HG02981 (cell line): ENCODE data around the gene TCF20.

Source experiments
- ATAC-seq: cut with Tn5 transposase; IDR thresholded peaks from one replicate; pipeline ENCODE4 v1.9.1; 2021; ENCODE audit warnings: mild to moderate bottlenecking, moderate library complexity; ENCODE audit not compliant: unreplicated experiment

The TCF20 gene

DNA sequence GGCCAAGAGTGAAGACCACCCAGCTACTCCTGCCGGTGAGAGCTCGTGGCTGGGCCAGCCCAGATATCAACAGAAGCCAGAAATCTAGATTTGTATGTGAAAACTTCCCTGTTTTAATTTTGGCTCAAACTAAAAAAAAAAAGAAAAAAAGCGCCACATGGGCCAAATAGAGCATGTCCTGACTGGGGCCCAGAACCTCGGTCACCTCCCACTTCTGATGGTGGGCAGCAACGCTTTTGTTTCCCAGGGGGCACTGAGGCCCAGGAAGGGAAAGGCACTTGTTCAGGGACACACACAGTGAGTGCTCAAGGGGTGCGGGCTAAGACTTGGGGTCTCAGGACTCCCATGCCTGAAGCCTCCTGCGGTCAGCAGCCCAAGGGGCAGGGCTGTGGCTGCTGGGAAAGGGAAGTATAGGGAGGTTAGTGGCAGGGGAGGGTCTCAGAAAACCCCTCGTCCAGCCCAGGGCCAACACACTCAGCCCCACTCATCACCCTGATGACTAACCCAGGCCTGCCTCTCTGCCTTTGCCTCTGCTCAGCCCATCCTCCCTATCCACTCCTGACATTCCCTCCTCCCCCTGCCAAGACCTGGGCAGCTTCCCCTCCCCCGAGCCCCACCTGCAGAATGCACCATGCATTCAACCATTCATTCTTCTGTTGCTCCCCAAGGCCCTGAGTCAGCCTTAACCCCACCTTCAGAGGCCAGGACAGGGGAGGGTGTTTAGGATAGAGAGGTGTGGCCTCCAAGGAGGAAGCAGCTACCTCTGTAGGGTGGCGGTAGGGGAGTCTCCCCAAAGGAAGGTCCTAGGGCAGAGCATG, 30.0 kb upstream of the TCF20 start:
- ATAC-seq, result no peak

DNA sequence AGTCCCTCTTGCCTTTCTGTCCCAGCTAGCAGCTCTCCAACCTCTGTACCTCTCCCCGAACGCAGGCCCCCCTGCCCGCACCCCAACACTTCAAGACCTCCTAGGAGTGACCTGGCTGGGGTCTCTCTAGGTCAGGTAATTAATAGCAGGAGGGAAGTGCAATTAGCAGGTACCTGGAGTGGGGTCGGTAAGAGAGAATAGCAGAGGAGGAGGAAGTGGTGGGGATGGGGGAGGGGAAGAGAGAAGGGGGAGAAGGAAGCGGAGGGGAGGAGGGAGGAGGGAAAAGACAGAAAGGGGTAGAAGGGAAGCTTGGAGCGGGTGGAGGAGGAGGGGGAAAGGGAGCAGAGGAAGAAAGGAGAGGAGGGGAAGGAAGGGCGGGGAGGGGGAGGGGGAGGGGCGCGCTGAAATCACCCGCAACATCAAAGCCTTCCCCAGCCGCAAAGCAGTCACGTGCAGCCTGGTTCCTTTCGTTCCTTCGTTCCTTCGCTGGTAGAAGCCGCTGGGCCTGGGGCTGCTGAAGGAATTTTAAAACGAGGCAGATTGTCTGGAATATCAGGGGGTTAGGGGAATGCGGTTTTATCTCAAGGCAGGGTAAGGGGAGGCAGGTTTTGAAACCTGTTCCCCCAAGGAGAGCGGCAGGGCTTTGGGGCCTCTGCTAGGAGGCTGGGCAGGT, 29.3 kb upstream of the TCF20 start:
- ATAC-seq, result no peak

DNA sequence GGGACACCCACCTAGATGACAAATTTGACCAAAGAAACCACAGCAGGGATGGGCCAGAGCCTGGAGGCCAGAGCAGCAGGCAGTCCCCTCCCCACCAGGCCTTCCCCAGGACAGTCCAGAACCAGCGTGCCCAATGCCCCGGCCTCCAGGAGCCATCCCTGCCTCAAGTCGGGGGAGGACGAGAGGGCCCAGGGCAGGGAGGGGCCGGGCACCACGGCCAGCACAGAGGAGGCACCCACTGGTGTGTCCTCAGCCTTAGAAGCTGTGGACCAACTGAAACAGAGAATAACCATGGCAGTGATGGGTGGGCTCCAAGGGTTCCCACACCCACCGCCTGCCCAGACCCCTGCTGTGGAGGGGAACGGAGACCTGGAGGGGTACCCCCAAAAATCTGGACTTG, 28.3 kb upstream of the TCF20 start:
- no peak for ATAC-seq

DNA sequence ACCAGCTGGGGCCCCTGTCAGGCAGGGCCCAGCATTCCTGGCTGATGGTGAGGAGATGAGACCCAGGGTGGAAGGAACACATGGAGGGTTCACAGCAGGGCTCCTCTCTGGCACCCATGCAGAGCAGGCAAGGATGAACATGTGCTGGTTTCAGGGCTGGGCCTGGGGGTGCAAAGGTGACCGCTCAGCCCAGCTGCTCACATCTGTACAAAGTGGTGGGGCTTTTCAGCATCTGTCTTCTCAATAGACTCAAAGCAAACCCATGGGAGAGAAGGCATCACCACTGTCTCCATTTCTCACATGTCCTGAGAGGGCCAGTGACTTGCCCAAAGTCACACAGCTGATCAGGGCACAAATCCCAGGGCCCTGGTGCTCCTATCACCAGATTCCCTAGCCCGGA, 27.3 kb upstream of the TCF20 start:
- no peak for ATAC-seq

DNA sequence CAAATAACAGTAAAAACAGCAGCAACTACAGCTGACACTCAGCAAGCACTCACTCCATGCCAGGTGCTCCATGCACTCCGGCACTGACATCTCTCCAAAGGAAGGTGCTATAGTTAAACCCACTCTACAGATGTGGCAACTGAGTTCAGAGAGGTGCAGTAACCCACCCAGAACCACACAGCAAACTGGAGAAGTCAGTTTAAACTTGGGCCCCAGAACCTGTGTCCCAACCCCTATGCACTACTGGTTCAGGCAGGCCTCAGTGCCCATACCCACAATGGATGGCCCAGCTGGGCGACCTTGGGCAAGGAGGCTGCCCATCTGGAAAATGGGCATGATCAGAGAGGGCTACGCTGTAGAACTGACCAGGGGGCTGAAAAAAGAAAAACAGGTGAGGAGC, 26.4 kb upstream of the TCF20 start:
- no peak for ATAC-seq

DNA sequence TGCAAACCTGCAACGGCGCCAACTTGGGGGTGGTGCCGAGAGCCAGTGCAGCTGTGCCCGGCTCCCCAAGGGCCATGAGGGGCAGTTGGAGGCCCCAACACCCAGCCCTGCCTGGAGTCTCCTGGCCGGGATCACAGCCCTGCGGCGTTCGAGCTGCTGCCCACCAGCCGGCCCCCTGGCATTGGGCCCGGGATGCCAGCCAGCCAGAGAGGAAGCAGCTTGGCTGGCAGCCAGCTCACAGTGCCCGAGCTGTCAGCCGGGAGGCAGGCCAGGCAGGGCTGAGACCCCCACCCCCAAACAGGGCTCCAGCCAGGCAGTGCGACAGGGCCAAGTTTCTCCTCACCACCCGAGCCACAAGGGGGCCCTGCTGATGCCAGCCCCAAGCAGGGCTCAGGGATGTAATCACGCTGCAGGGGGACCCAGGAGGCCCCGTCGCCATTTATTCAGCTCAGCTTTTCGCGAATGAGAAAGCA, 26.0 kb upstream of the TCF20 start:
- ATAC-seq, result no peak

DNA sequence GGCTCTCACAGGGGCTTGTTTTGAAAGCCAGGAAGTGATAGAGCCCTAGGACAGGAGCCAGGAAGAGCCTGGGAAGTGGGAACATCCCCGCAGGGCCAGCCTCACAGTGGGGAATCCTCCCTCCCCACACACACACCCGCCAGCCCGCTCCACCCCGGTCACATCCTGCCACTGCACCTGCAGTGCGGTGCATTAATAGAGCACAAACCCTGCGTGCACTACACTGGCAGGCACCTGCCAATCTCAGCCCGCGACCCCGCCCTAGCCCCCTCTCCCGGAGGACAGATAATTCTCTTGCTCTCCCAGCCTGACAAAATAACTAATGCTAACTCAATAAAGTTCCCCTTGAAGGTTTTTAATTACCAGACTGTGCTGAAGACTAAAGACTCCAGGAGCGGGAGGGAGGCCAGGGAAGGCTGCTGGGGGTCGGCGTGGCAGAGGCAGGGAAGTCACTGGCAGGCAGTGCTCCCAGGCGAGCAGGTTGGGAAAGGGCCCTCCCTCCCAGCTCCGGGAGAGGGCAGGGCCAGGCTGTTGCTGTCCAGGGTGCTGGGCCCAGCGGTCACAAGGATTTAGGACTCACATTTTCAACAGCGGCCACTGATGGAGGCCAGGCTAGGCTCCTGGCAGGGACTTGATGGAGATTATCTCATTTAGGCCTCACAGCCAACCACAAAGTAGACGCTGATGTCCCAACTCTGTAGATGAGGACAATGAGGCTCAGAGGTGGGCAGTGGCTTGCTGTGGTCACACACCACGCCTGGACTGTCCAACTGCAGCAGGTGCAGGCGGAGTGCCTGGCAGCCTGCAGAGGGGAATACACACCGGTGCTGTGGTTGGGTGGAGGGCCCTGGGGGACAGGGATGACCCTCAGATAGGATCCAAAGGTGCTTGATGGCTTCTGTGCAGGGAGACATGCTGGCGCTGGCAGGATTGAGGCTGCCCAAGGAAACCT, 23.9 kb upstream of the TCF20 start:
- ATAC-seq, result no peak

DNA sequence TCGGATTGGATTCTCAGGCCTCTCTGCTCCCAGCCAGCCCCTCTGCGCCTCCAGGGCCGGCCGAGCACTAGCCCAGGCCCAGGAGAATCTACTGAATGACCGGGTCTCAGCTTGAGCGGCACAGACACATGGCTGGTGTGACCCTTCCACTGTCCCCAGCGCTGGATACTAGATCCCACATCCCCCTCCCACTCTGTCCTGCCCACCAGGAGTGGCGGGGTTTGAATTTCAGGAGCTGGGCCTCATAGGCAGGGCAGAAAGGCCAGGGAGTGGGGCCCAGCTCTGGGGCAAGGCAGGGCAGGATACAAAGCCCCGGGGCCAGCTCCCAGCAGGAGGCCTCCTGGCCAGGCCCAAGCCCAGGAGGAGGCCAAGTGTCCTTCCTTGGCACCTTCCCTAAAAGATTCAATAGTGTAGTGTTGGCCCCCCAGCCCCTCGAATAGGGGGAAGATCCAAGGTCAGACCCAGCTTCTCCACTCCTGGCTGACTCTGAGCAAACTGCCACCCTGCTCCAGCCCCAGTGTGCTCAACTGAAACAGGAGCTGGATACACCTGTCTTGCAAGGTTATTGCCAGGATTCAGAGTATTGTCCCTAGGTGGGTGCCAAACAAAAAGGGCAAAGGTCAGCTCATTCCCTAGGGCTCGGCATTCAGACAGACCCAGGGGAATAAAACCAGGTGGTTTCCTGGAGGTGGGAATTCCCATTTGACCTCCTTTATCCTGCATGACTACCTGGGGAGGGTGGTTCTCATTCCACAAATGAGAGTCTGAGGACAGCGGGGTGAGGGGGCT, 22.5 kb upstream of the TCF20 start:
- ATAC-seq, result no peak

DNA sequence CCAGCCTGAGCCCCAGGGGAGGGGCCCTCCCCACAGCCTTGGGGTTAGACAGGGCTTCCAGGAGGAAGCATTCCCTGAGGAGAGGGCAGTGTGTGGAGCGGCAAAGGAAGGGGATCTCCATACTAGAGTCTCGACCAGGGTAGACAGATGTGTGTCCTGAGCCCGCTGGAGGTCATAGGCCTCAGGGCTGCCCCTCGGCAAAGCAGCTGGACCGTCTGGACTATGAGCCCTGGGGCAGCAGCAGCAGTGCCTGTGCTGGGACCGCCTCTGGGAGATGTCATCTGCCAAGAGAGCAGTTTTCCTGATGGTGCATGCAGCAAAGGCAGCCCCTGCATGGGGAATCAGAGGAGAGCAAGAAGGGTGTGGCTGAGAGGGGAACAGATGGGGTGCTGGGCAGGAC, 20.8 kb upstream of the TCF20 start:
- no peak for ATAC-seq

DNA sequence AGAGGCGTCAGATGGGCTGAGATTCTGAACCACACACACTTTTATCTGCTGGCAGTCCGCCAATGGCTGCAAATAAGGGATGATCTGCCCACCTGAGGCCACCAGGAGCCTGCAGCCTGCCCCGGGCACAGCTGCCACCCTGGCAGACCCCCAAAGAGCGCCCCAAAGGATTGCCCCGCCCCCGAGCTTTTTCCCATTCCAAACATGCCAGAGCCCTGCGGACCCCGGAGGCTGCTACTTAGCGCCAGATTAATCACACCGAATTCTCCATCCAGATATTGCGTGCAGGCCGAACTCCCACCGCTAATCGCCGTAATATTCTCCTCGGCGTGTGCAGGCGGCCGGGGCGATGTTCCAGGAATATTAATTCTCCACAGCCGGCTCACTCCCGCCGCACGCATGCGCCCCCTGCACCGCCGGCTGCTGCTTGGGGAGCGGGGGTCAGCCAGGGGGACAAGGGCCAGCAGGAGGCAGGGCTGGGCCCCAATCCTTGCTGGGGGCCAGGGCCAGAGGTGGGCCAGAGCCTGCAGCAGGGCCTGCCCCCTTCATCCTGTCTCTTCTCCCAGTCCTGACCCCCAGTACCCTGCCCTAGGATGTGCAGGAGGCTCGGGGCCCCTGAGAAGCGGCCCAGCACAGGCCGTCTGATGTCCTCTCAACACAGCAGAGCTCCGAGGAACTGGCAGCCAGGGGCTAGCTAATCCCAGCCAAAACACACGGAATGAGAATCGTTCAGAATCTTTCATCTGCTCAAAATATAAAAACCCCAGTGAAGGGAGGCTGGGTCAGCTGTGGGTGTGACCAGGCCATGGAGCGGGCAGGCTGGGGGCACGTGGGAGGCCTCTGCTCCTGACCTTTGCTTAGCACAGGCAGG, 19.5 kb upstream of the TCF20 start:
- ATAC-seq, result no peak

DNA sequence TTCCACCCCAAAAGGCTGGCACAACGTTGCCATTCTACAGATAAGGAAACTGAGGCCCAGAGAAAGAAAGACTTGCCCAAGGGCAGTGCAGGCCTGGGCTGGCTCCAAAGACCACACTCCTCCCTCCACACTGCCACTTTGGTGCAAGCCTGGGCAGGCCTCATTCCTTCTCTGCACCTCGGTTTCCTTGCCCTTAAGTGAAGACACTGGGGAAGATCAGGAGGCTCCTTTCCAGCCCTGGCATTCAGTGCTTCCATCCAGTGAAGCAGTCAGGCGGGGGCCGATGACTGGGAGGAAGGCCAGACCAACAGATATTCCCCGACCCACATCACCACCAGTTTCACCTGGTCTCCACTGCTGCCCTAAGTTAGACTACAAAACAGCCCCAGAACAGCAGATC, 18.3 kb upstream of the TCF20 start:
- no peak for ATAC-seq

DNA sequence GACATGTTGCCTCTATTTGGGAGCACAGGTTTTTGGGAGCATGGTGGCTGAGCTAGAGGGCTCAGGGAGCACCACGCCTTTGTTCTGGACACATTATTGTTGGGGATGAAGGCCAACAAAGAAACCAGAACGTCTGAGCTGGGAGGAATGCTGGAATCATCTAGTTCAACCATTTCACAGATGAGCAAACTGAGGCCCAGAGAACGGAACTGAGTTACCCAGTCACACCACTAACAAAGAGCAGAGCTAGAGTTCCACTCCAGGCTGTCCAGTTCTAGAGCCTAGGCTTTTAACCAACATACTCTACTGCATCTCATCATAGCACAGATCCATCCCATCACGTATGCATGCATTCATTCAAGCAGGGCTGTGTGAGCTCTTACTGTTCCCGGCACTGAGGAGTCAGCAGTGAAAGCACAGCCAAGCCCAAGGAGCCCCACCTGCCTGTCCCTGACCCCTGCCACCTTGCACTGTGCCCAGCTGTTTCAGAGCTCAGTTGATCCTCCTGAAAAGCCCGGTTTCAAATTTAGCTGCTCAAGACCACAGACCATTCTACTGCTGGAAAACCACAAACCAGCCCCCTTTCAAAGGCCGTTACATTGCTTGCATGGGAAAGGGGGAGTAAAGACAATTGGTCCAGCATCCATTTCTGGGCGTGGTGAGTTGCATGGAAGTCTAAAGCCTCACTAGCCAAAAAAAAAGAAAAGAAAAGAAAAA, 16.9 kb upstream of the TCF20 start:
- no peak for ATAC-seq

DNA sequence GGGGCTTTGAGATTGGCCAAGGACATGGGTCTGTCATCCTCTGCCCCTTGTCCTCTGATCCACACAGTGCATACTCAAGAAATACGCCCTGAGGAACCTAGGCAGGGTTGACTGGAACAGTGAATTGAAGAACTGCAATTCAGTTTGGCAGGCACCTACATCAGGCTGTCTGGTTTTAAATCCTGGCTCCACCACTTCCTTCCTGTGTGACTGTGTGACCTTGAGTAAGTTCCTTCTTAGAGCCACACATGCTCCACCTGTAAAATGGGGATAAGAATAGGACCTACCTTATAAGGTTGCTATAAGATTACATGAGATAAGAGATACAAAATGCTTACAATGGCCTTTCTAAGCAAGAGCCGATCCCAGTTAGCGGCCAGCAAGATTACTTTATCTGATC, 15.8 kb upstream of the TCF20 start:
- ATAC-seq, result no peak

DNA sequence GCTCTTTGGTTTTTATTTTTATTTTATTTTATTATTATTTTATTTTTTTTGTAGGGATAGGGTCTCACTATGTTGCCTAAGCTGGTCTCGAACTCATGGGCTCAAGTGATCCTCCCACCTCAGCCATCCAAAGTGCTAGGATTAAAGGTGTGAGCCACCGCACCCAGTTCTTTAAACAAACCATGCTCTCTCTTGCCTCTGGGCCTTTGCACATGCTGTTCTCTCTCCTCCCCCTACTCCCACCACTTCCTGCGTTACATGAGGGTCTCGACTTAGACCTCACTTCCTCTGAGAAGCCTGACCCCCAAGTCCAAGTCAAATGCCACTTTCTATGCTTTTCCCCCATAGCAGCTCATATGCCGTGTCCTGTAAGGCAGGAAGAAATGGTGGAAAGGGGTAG, 15.2 kb upstream of the TCF20 start:
- no peak for ATAC-seq

DNA sequence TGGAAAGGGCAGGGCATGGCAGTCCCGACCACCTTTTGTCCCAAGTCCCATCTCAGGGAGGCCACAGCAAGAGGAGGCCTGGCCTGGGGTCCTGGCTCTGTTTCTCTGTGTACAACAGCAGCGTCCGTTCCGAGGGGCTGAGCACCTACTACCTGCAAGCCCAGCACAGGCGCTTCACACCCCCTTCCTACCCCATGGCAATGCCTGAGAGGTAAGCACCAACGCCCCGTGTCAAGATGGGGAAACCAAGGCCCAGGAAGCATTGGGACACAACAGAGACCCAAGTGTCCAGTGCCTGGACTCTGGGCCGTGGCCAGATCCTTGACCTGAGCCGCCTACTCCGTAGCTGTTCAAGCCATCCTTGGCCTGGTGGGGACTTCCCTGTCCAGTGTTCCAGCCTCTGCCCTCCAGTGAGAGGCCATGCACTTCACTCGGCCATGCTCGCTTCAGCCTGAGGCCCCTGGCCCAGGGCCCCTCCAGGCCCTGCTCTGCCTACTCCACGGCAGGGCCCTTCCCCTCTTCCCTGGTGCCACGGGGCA, 14.3 kb upstream of the TCF20 start:
- no peak for ATAC-seq

DNA sequence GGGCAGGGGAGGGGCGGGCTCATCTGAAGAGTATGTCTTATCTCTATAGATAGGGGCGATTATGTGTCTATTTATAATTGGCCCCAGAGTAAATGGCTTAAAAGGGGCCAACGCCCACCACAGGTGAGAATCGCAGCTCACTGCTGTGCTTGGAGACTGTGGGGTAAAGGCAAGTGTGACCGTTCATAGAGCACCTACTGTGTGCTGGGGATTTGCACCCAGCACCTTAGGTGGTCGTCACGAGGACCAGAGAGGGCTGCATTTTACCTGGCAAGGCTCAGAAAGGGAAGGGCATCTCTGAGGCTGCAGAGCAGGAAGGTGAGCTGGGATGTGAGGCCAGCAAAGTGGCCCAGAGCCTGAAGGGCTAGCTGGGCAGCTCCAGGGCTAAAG, 13.7 kb upstream of the TCF20 start:
- no peak for ATAC-seq

DNA sequence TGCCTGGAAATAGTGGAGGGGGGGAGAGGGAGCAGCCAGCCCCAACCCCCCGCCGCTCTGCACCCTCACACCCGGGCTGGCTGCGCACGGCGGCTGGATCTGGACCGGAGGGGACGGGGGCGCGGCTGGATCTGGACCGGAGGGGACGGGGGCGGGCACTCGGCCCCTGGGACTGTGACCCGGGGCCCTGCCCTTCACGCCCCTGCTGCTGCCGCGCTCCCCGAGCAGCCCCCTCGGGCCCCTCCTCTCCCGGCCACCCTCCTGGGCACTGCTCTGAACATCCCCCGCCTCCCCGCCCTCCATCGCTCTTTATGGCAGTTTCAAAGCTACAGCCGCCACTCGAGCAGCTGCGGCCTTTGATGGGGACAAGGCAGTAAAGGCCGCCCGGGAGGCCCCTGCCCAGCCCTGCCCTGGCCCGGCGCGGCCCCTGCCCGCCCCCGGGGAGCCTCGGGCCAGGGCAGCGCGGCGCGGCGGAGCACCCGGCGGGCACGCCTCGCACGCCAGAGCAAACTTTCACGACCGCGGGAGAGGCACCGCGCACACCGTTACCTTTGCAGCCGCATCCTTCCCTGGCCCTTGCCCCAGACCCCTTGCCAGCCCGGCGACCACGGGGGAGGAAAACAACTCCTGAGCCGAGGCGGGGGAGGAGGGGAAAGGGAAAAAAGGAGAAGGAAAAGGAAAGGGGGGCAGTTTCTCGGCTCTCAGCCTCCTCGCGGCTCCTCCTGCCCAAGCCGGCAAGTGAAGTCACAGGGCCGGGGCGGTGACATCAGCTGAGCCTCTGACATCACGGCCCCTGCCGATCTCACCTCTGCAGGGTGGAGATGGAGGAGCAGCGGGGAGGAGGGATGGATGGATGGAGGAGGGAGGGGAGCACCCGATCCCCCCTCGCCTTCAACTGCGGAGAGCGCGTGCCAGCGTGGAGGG, 13.1 kb upstream of the TCF20 start:
- no peak for ATAC-seq

DNA sequence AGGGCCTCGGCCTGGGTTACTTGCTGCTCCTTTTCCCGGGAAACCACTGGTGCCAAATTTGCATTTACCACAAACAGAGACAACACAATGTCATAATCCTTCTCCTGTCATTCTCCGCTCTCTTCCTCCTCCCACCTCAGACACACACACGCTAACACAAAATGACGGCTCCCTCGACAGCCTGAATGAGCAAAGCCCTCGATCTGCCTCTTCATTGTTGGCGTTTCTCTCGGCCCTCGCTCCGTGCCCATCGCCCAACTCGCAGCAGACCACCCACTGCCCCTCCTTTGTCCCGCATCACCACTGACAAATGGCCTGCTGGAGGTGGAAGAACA, 12.5 kb upstream of the TCF20 start:
- ATAC-seq, result no peak
